ENCODE measurements around the gene MRPS12.

MRPS12 gene

DNA sequence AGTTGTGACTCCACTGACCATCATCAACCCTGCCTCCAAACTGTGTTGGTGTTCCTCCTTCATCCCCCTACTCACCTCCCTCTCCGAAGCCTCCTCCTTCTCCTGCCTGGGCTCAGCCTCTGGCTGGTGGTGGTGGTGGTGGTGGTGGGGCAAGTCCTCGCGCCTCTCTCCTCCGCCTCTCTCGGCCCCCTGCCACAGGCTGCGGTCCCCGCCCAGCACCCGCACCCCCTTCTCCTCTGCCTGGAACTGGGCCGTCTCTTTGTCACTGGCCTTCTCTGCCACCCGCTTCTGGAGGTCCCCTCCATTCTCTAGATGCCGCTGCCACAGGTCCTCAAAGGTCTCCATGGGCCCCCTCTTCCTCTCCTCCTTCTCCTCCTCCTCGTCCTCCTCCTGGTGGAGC lies 20.3 kb upstream of the MRPS12 start:
- Histone ChIP-seq H3K4me1 (ENCODE audit: low read length) (no peaks in the 10 kb centered on the region), H3K9ac (ENCODE audit: low read length) (no peak overlapping the region), H3K4me2 (ENCODE audit: low read length) (no peak overlapping the region), H4K20me1 (ENCODE audit: insufficient read depth, low read length) (no peaks in the 10 kb centered on the region), H3K79me2 (ENCODE audit: low read length) (no peaks in the 10 kb centered on the region), H3K9me3 (ENCODE audit: insufficient read depth, low read length) (no peaks in the 10 kb centered on the region), H3K4me3 (ENCODE audit: low read length) (no peak overlapping the region), H3K36me3 (replicated peaks; ENCODE audit: low read depth, low read length) (peaks cover 23% of the 10 kb centered on the region), H3K27me3 (ENCODE audit: low read depth, low read length) (no peaks in the 10 kb centered on the region), H3K27ac (ENCODE audit: low read length) (no peak overlapping the region), H2AFZ (ENCODE audit: low read depth, low read length) (no peak overlapping the region)
- no peak for TF ChIP-seq EZH2phosphoT487 (IDR thresholded peaks at IDR 0.05; ENCODE audit: low read depth)
- TF ChIP-seq, protein P1, sequence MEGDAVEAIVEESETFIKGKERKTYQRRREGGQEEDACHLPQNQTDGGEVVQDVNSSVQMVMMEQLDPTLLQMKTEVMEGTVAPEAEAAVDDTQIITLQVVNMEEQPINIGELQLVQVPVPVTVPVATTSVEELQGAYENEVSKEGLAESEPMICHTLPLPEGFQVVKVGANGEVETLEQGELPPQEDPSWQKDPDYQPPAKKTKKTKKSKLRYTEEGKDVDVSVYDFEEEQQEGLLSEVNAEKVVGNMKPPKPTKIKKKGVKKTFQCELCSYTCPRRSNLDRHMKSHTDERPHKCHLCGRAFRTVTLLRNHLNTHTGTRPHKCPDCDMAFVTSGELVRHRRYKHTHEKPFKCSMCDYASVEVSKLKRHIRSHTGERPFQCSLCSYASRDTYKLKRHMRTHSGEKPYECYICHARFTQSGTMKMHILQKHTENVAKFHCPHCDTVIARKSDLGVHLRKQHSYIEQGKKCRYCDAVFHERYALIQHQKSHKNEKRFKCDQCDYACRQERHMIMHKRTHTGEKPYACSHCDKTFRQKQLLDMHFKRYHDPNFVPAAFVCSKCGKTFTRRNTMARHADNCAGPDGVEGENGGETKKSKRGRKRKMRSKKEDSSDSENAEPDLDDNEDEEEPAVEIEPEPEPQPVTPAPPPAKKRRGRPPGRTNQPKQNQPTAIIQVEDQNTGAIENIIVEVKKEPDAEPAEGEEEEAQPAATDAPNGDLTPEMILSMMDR (IDR thresholded peaks at IDR 0.05; ENCODE audit: low read depth, low read length): no peak

DNA sequence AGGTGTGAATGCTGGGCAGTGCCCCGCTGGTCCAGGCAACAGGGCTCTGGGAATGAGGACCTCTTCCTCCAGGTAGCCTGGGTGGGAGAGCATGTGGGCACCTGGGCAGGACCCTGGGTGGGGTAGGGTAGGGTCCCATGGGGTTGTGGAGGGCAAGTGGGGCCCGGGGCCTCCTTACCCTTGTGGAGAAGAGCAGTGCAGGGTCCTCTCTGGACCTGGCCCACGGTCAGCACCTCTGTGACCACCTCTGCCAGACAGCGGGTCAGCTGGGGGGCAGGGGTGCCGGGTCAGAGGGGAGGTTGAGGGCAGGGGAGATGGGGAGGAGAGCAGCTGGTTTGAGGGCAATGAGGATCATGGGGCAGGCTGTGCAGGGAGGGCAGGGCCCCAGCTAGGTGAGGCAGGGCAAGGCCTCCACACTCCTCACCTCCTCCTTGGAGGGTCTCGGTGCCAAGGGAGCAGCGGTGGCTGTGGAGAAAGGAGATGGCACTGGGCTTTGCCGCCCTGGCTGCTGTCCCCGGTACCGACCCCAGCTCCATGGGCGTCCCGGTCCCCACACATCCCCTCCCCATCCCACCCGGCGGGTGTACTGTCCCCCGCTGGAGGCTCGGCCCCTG lies 19.2 kb upstream of the MRPS12 start:
- Histone ChIP-seq H3K4me1 (ENCODE audit: low read length) (no peaks in the 10 kb centered on the region), H4K20me1 (ENCODE audit: insufficient read depth, low read length) (no peaks in the 10 kb centered on the region), H3K27ac (ENCODE audit: low read length) (no peak overlapping the region), H3K9me3 (ENCODE audit: insufficient read depth, low read length) (no peaks in the 10 kb centered on the region), H3K9ac (ENCODE audit: low read length) (no peak overlapping the region), H3K36me3 (replicated peaks; ENCODE audit: low read depth, low read length) (peaks cover 18% of the 10 kb centered on the region), H3K79me2 (ENCODE audit: low read length) (no peaks in the 10 kb centered on the region), H3K27me3 (ENCODE audit: low read depth, low read length) (no peaks in the 10 kb centered on the region), H2AFZ (ENCODE audit: low read depth, low read length) (no peak overlapping the region), H3K4me2 (ENCODE audit: low read length) (no peak overlapping the region), H3K4me3 (ENCODE audit: low read length) (no peak overlapping the region)
- TF ChIP-seq EZH2phosphoT487 (IDR thresholded peaks at IDR 0.05; ENCODE audit: low read depth): no peak

DNA sequence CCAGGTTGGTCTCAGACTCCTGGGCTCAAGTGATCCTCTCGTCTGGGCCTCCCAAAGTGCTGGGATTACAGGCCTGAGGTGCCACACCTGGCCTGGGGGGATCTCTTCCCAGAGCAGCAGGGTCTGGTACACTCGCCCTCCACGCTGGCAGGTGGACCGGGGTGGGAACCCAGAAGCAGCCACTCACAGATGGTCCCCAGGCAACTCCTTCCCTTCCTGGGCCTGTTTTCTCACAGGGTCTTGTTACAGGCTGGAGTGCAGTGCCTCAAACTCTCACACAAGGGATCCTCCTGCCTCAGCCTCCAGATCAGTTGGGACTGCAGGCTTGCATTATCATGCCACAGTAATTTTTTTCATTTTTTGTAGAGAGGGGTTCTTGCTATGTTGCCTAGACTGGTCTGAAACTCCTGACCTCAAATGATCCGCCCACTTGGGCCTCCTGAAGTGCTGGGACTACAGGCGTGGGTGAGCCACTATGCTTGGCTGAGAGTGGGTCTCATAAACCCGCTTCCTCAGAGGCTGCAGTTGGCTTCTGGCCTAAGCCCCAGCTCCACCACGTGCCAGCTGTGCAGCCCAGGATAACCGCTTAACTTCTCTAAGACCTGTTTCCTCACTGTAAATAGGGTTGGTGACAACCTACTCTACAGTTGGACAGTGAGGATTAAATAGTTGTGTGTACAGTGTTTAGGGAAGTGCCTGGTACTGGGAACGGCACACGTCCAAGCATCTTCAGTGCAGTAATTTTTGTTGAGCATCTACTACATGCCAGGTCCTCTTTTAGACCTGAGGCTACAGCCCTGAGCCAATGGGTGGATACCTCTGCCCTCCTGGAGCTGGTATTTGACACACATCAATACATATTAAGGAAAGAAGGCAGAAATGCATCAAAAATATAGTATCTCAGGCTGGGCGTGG lies 17.9 kb upstream of the MRPS12 start:
- Histone ChIP-seq H3K9ac (ENCODE audit: low read length) (no peak overlapping the region), H4K20me1 (ENCODE audit: insufficient read depth, low read length) (no peaks in the 10 kb centered on the region), H3K36me3 (replicated peaks; ENCODE audit: low read depth, low read length) (peaks cover 6% of the 10 kb centered on the region), H3K4me3 (ENCODE audit: low read length) (no peak overlapping the region), H3K9me3 (ENCODE audit: insufficient read depth, low read length) (no peaks in the 10 kb centered on the region), H3K27ac (ENCODE audit: low read length) (no peak overlapping the region), H3K4me1 (ENCODE audit: low read length) (no peaks in the 10 kb centered on the region), H3K4me2 (ENCODE audit: low read length) (no peak overlapping the region), H3K27me3 (ENCODE audit: low read depth, low read length) (no peaks in the 10 kb centered on the region), H3K79me2 (ENCODE audit: low read length) (no peaks in the 10 kb centered on the region), H2AFZ (ENCODE audit: low read depth, low read length) (no peak overlapping the region)
- TF ChIP-seq EZH2phosphoT487 (IDR thresholded peaks at IDR 0.05; ENCODE audit: low read depth): no peak
- TF ChIP-seq, protein P1 (IDR thresholded peaks at IDR 0.05; ENCODE audit: low read depth, low read length): no peak

DNA sequence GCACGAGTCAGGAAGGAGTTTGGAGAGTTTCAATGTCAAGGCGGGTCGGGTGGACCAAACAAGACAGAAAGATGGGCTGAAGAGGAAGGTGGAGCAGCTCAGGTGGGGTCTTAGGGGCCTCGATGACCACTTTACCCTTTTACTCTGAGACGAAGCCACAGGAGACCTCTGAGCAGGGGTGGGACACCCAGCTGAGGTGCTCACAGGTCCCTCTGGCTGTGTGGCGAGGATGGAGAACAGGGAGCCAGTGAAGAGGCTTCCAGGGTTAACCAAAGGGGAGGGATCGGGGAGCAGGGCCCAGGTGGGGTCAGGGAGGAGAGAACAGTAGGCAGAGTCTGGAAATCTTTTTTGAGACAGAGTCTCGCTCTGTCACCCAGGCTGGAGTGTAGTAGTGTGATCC lies 16.8 kb upstream of the MRPS12 start:
- no peak overlapping the region for H3K4me2 ChIP-seq (ENCODE audit: low read length)
- no peak overlapping the region for H3K9ac ChIP-seq (ENCODE audit: low read length)
- no peaks in the 10 kb centered on the region for H3K4me1 ChIP-seq (ENCODE audit: low read length)
- no peak overlapping the region for H2AFZ ChIP-seq (ENCODE audit: low read depth, low read length)
- H3K4me3 ChIP-seq (ENCODE audit: low read length): no peak overlapping the region
- H3K9me3 ChIP-seq (ENCODE audit: insufficient read depth, low read length): no peaks in the 10 kb centered on the region
- no peaks in the 10 kb centered on the region for H3K36me3 ChIP-seq (replicated peaks; ENCODE audit: low read depth, low read length)
- TF ChIP-seq, protein P1 (IDR thresholded peaks at IDR 0.05; ENCODE audit: low read depth, low read length): no peak
- no peak for TF ChIP-seq EZH2phosphoT487 (IDR thresholded peaks at IDR 0.05; ENCODE audit: low read depth)
- no peaks in the 10 kb centered on the region for H4K20me1 ChIP-seq (ENCODE audit: insufficient read depth, low read length)
- no peak overlapping the region for H3K27ac ChIP-seq (ENCODE audit: low read length)
- H3K27me3 ChIP-seq (ENCODE audit: low read depth, low read length): no peaks in the 10 kb centered on the region
- no peaks in the 10 kb centered on the region for H3K79me2 ChIP-seq (ENCODE audit: low read length)

Data from OCI-LY3 (cell line).